GM21529 (cell line): ENCODE data around the gene PCNX2.

Source experiments
- ATAC-seq: cut with Tn5 transposase; IDR thresholded peaks from one replicate; pipeline ENCODE4 v1.9.1; 2021; ENCODE audit not compliant: unreplicated experiment

PCNX2 gene

DNA sequence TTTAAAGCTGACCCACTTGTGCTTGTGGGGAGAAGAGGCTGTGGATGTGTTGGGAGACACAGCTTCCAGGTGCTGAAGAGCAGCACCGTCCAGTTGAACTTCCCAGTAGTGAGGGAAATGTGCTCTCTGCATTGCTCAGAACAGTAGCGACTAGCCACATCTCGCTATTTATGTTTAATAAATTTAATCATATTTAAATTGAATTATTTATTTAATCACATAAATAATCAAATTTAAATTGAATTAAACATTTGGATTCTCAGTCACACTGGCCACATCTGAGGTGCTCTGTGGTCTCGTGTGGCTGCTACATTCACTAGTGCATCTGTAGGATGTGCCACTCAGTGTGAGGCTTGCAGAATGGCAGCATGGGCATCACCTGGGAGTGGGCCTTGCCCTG is 325.0 kb downstream of the PCNX2 start:
- ATAC-seq = no peak

DNA sequence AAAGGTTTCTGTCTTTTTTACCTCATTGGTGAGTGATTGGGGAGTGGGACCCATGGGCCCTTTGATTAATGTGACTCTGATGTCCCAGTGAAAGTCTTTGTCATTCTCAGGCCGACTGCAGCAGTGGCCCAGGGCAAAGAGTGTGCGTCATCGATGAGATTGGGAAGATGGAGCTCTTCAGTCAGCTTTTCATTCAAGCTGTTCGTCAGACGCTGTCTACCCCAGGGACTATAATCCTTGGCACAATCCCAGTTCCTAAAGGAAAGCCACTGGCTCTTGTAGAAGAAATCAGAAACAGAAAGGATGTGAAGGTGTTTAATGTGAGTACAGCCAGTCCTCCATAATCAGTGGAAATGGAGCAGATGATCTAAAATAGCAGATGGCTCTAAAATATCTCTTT is 325.7 kb downstream of the PCNX2 start:
- no peak for ATAC-seq

DNA sequence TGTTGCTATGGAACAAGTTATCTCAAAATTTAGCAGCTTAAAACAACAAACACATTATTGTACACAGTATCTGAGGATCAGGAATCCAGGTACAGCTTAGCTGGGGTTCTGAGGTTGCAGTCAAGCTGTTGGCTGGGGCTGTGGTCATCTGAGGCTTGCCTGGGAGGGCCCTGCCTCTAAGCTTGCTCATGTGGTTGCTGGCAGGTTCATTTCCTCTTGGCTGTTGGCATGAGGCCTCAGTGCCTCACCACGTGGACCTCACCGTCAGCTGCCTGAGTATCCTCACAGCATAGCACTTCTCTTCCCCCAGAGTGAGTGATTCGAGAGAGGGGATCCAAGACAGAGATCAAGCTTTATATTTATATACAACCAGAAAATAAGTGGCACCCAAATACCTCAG is 326.6 kb downstream of the PCNX2 start:
- no peak for ATAC-seq

DNA sequence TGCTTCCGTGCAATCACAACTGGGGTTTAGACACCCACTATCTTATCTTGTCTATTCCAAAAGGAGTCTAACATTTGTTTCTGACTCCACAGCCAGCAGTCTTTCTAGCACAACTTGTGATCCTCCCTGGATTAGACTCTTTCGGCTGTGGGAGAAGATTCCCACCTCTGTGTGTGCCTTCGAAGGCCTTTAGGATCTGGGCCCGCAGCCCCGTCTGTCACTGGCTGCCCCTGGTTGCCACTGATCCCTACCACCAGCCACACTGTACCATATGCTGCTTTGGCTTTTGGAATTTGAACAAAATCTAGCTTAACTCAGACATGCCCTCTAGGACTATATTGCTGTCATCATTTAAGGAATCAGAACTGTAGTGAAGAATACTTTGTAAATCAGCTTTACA is 327.1 kb downstream of the PCNX2 start:
- no peak for ATAC-seq

DNA sequence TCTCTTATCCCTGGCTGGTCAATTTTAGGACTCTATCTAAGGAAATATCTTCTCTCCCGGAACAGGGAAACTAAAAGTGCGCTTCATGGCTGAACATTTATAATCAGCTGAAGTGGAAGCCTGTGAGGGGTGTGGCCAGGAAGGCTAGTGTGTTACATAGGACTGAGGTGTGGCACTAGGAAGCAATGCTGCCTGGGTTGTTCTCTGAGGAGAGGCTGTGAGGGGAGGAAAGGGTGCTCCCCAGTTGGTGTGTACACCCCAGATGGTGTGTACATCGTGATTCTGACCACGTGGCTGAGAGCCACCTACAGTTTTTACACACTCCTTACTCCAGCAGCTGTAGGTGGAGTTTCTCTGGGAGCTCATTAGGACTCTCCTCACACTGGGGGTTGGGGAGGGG is 328.9 kb downstream of the PCNX2 start:
- no peak for ATAC-seq

DNA sequence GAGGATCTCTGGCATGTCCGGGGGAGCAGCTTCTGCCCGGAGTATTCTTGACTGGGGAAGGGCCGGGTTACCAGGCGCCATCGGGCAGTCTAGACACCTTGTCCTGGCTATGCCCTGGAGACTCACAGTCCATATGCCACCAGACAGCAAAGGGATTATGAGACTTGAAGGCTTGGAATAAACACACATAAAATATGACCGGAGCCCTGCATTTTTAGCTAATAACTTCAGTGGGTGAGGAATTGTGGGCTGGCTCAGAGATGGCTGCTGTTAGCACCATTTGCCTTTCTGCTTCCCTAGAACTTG is 329.7 kb downstream of the PCNX2 start:
- no peak for ATAC-seq

DNA sequence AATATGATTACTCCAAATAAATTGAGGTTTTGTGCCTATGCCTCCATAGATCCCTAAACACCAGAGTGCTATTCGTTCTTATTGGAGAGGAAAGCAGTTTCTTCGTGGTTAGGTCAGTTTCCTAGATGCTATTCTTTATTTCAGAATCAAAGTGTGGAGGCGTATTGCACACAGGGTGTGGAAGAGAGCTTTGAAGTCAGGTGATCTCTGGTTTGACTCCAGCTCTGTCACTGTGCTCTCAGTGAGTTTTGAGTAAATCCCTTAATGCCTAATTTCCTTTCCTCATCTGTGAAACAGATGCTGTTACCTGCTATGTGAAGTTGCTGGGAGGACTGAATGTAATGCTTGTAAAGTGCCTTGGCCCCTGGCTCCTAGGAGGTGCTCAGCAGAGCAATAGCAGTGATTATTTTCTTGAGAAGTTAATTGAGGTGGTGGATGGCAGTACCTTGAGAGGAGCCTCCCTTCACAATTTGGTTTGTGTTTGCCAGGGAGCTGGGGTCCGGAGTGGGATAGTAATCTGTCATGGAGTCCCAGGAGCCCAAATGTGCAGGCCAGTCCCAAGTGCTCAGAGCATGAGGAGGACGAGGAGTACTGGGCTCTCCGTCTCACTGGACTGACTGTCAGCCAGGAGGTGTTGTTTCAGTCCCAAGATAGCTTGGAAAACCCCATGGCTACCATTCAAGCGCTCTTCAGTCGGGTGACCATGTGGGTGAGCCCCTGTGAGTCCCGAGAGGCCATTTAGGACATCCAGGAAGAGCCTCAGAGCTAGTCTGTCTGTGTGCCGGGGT is 330.2 kb downstream of the PCNX2 start:
- ATAC-seq = peak; percentile 70

DNA sequence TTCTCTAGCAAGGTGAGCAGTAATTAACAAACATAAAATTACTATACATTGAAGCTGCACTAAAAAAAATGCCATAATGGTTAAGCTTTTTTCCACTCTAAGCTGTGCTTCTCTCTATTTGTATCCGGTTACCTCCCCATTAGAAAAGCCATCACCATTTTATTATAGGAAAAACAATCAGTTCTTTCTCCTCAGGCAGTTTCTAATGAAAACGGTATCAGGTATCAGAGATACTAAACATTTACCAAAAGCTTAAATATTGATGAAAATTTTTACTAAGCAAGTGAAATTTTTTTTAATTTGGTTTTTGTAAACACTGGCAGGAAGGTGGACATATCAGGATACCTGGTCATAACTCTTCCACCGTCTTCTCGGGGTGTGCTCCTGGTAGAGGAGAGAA is 330.9 kb downstream of the PCNX2 start:
- ATAC-seq = no peak

DNA sequence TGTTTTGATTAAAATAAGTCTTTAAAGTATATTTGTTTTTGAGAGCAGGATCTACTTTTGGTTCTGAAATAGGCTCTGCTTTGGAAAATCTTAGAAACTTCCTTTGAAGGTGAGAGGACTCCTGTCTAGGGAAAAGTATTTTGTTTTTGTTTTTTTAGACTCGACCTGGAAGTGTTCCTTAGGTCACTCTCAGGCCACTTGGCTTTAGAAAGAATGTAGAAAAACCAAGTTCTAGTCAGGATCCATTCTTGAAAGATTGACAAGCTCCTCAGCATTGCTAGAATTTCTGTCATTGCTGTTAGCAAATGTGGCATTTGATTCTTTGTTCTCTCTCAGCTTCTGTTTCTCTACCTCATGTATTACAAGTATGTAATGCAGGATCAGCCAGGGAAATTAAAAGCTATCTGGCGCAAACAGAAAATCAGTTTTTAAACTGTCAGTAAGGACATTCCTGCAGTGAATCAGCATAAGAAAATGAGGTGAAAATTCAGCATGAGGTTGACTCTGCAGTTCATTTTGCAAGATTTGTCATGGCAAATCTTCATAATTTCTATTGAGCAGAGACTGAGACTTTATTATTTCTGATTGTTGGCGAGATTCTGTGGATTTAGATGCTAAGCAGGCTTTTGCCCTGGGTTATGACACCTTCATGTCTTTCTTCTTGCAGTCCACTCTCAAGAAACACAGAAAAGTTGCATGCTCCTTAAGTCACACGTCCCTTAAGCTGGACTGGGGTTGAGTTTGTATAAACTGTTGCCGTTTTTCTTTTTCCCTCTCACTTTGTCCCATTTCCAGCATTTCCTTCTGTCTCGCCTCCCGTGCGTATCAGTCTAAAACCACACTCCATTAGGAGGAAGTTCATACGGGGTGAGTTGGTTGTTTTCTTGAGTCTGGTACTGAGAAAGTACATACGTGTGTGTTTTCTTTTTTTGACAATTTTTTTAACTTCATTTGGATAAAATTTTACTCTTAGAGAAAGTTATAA is 332.5 kb downstream of the PCNX2 start:
- no peak for ATAC-seq

DNA sequence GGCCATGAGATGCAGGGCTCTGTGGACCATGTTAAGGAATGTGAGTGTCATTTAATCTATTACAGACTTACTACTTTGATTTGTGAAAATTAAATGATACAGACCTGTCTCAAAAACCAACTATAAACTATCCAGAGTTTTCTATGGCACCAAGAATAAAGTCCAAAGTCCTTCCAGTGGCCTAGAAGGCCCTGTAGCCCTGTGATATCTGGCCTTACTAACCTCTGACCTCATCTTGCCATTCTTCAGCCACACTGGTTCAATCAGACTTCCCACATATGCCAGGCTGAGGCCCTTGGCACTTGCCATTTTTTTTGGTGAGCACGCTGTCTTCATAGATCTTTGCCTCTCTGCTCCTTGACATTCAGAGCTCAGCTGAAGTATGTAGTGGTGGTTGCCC is 337.5 kb downstream of the PCNX2 start:
- no peak for ATAC-seq

DNA sequence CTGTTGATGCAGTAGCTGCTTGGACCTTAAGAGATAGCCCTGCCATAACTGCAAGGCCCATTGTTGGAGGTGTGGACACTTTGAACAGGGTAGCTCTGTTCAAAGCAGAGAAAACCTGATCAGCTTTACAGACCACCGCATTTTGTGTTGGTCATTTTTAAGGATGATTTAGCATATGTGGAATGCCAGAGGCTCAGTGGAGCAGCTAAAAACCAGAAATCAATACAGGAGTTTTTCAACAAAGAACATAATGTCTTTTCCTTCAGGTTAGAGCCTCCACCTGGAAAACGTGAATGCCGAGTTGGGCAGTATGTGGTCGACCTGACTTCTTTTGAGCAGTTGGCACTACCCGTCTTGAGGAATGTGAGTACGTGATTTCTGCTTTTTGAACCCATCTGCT is 339.4 kb downstream of the PCNX2 start:
- no peak for ATAC-seq

DNA sequence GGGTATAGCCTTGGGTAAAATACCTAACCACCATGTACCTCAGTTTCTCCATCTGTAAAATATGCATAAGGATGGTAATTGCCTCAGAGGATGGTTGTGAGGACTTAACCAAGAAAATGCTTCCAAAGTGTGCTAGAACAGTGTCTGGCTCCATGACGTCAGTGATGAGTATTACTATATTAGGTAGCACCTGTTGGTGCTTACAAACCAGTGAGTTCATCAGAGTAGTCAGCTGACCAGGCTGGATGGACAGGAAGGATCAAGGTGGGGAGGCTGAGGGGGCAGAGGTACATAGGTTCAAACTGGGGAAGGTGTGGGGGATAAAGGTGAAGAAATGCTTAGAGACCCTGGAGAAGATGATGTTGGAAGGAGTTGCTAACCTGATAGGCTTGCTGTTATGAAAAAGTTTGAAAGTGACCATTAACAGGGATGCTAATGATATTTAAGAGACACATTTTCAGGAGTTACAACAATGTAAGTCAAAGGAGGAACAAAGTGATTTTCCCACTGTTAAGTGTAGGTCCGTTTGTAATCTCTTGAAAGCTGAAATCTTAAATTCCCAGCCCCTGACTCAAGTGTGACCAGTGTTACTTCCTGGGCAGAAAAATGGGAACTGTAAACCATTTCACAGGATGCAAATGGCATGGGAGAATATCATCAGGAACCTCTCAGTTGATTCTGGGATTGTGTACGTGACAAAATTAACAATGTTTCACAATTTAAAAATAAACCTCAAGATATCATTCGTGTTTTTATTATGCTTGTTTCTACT is 340.7 kb downstream of the PCNX2 start:
- no peak for ATAC-seq

DNA sequence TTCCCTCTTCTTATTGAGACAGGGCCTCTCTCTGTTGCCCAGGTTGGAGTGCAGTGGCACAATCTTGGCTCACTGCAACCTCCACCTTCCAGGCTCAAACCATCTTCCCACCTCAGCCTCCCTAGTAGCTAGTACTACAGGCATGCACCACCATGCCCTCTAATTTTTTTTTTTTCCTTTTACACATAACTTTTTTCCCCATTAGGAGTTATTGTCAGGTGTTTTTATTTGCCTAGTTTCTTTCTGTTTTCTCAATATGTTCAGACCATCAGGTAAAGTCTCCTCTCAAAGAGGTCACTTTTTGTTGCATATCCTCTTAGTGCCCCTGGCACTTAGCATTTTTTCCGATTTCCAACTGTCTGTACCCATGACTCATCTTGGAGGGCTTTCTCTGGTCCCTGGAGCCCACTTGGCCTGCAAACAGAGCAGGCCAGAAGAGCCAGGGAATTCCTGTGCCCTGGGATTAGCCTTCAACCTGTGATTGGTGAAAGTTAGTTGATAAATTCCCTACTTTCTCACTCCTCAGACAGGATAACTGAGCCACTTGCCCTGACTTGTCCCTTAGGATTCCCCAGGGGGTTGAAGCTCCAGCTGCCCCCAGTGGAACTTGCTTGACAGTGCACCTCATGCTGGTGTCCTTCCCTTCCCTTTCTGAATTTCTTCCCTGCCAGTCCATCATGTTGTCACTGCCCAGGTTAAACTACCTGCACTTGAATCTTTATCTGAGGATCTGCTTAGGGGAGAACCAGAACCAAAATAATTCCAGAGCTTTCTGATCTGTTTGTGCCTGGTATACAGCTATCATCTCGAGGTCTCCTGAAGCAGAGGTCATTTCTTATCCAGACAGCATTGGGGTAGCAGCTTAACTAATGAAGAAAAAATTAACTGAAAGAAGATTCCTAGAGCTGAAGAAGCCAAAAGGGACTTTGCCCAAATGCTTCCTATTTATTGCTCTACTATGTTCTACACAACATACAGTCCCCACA is 342.7 kb downstream of the PCNX2 start:
- peak; percentile 51 for ATAC-seq

DNA sequence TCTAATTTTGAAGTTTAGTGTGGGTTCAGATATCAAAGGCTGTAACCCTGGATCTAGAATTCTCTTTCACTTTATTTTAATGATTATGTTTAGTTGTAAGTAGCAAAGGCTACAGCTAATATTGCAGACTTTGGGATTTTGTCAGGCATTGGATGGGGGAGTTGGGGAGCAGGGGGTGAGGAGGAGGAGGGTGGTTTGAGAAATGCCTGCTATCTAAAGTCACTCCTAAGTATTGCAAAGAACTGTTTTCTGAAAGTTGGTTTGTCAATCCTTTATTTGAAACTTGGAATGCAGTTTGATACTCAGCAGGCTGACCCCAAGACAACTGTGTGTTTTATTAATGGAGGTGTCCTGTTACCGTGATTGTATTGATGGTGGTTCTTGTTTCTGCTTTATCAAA is 343.9 kb downstream of the PCNX2 start:
- ATAC-seq = no peak

DNA sequence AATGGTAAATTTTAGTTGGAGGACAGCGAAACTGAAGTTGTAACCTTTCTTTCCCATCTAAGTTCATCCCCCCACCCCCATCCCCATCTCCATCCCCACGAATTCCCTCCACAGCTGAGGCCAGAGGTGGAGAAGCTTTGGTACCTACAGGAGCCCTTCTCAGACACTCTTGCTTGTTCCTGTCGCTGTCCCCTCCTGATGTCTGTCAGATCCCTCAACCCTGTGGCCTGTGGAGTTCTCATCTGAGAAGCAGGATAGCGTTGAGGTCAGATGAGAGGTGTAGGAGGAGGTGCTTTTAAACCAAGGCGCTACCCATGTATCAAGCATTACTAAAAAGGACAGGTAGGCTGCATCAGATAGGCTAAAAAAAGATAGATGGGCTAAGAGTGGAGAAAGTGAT is 344.3 kb downstream of the PCNX2 start:
- ATAC-seq = no peak

DNA sequence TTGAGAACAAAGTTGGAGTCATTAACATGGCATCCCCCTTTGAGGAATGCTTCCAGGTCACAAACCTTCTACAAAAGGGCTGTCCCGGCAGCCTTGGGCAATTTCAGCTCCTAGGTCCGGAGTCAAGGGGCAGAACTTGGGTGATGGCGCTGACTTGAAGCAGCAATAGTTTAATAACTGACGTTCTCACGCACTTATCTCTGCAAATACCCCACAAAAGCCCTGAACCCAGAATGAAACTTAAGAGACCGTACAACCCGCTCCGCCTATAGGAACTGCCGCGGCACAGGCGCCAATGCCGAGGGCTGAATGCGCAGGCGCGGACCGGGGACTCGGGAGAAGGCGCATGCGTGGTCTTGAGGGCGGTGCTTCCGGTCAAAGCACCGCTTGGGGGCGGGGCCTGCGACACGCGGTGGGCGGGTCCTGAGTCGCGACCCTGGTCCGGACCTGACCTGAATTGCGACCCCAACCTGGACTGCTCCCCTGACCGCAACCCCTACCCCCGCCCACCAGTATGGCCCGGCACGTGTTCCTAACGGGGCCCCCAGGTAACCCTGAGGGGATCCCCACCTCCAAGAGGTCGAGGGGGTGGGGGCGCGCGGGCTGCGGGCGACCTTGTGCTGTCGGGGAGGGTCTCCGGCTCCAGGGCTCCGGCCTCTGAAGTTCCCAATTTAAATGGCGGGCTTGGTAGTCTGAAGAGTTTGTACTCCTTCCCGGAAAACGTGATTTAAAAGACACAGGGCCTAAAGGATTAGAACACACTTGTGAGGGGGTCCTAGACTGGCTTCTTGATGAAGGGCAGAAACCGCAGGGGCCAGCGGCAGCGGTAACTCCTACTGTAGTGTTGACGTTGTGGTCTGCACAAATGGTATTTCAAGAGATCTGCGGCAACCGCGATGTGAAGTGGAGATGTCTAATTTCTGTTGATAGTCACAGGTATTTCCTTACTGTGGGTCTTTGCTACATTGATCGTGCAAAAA is 345.0 kb downstream of the PCNX2 start, which contains the start of gene NTPCR:
TSS of gene NTPCR (plus strand) at position 415 of the 980 bp plus-strand sequence. CDS start at position 515, 100 bp downstream.
- ATAC-seq = peak; percentile 87

DNA sequence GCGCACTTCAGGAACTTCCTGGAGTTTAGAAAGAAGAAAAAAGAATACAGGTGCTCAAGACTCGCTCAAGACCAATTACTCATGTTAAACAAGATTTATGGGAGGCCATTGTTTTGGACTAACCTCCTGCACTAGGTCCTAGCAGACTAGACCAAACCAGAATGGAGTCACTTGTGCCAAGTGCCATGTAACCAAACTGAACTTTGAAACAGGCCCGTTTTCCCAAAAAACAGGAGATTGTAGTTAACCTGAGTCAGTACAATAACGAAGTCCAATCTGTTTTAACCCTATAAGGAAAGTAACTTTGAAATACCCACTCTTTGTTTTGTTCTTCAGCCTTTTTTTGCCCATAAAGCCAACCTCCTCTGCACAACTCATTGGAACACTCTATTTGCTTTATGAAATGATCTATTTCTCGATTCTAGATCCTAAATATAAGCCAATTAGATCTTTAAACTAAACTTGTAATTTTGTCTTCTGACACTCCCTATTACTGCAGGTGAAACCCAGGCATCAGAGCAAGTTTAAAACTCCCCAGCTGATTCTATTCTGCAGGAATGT is 345.8 kb downstream of the PCNX2 start:
- no peak for ATAC-seq

DNA sequence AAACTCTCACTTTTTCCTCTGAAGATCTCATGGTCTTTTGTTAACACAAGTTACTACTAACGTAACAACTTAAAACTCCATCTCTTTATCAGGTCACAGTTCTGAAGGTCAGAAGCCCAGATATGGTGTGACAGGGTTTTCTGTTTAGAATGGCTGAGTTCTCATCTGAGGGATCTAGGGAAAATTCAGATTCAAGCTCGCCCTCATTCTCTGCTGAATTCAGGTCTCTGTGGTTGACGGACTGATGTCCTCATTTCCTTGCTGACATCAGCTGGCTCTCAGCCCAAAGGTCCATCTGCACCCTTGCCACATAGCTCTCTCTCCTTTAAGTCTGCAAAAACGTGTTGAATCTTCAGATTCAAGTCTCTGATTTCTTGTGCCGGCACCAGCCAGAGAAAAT is 351.2 kb downstream of the PCNX2 start:
- ATAC-seq = no peak
